Psoas muscle (tissue), 8 donors: ENCODE measurements around the gene NR6A1. TPM values are rescaled to one million over a fixed set of nuclear protein-coding genes. Genes with fewer than 3 reads are reported as not detected.

Experiments
- ATAC-seq, 4 donors: fragments of 200-7000 bp; cut with Tn5 transposase; one replicate each; pipeline ENCODE4 v1.9.1; 2020; ENCODE audit warnings: moderate library complexity in 3 of 4, mild to moderate bottlenecking in 2 of 4
- DNase-seq, 2 donors: peaks; one replicate each; pipeline ENCODE4 v3.0.0-alpha.2; 2020
- H3K27ac ChIP-seq: fragments of 200-600 bp; one replicate; pipeline ENCODE4 v1.8.0; 2022
- H3K27me3 ChIP-seq, 3 donors: fragments of 200-600 bp in 1 of 3; one replicate each; pipeline versions ENCODE4 v1.6.1 to v1.8.0; 2013 to 2022; ENCODE audit warnings: low read length in 2 of 3, mild to moderate bottlenecking in 2 of 3, moderate library complexity in 1 of 3; ENCODE audit not compliant: insufficient read depth in 3 of 3
- H3K36me3 ChIP-seq, 2 donors: fragments of 200-600 bp in 1 of 2; one replicate each; pipeline versions ENCODE4 v1.6.1 to v1.8.0; 2013 to 2022; ENCODE audit warnings: low read depth in 1 of 2, mild to moderate bottlenecking in 1 of 2, moderate library complexity in 1 of 2; ENCODE audit not compliant: insufficient read depth in 1 of 2
- H3K4me1 ChIP-seq: fragments of 200-600 bp; one replicate; pipeline ENCODE4 v1.8.0; 2022
- H3K4me3 ChIP-seq: fragments of 200-600 bp; one replicate; pipeline ENCODE4 v1.8.0; 2022; ENCODE audit warnings: mild to moderate bottlenecking
- H3K9me3 ChIP-seq: fragments of 200-600 bp; one replicate; pipeline ENCODE4 v1.8.0; 2022
- CTCF ChIP-seq: fragments of 200-600 bp; IDR thresholded peaks from one replicate; pipeline ENCODE4 v1.8.0; 2022; ENCODE audit warnings: antibody characterized with exemption
- WGBS, 3 donors: extraction: QIAGEN DNeasy Blood & Tissue Kit; methylation state at CpG; one replicate each; pipeline versions ENCODE4 v1.1.6 to v1.1.7; 2013; 5-methylcytosine and 5-hydroxymethylcytosine counted together
- intact Hi-C, 2 donors: fragments of 100-400 bp; cut with DNase I; formaldehyde crosslinking; loops; one replicate each; pipeline versions ENCODE4 v1.11.0 to v1.14.2; 2022
- polyA plus RNA-seq, 3 donors: library from polyadenylated mRNA; stranded (reverse); fragments of 200-250 nt; gene quantifications; one replicate each; pipeline ENCODE4 v1.2.3, GENCODE V29; 2013
- total RNA-seq, 4 donors: library from RNA; stranded (reverse); fragmentation: NEBNext Ultra II Directional in 2 of 4; extraction: Animal tissue kit (Norgen Biotek cat#: 25700) in 2 of 4; gene quantifications; one replicate each; pipeline versions ENCODE4 v1.2.1 to v1.2.4, GENCODE V29; 2021 to 2023
- donor health status: healthy with polysubstance abuse.
- donor health status: DM: no; HTN: no; CAD: no; lungs with moderate emphysema.
- donor health status: Bipolar disorder and iron deficiency.
- donor health status: healthy.
- donor health status: DM: yes; HTN: yes; CAD: no.
- donor health status: DM: no; HTN: no; CAD: no.
- donor health status: DM: no; HTN: no; CAD: no.
- donor health status: DM: yes; HTN: yes; CAD: no.

The NR6A1 gene
- total and polyA plus RNA-seq, 7 donors, result 0.32 to 2.6 (median 0.70) TPM

- H3K27me3 ChIP-seq, result no peaks in the 10 kb centered on the region
- no peaks in the 10 kb centered on the region for H3K9me3 ChIP-seq
- H3K27ac ChIP-seq, result no peak overlapping the region
- H3K4me1 ChIP-seq, result no peaks in the 10 kb centered on the region
- DNase-seq, result no peak
- no peak for ATAC-seq
- H3K4me3 ChIP-seq, result no peak overlapping the region
- no peaks in the 10 kb centered on the region for H3K36me3 ChIP-seq
- intact Hi-C loops, result no loop called here
- no peak for TF ChIP-seq CTCF
- 77 to 79% (median 77%) methylated on average over 2 of the region's 2 CpGs for WGBS, 3 donors
These were observed 168.9 kb downstream of the NR6A1 start for GRCh38 chr9:124602204-124602603.

GRCh38 chr9:124600407-124600806, 170.7 kb downstream of the NR6A1 start:
- H3K36me3 ChIP-seq, result no peaks in the 10 kb centered on the region
- no peak for DNase-seq
- H3K27ac ChIP-seq, result no peak overlapping the region
- intact Hi-C loops, result no loop called here
- H3K4me3 ChIP-seq, result no peak overlapping the region
- no peak for TF ChIP-seq CTCF
- H3K4me1 ChIP-seq, result no peaks in the 10 kb centered on the region
- ATAC-seq, result no peak
- no peaks in the 10 kb centered on the region for H3K9me3 ChIP-seq
- H3K27me3 ChIP-seq, result no peaks in the 10 kb centered on the region

- WGBS, 3 donors, result 97 to 98% (median 98%) methylated on average over 39 of the region's 39 CpGs
- H3K27ac ChIP-seq, result no peak overlapping the region
- no peaks in the 10 kb centered on the region for H3K4me1 ChIP-seq
- TF ChIP-seq CTCF, result no peak
- no peak overlapping the region for H3K4me3 ChIP-seq
- no peak for ATAC-seq
- no peaks in the 10 kb centered on the region for H3K9me3 ChIP-seq
- H3K36me3 ChIP-seq, result no peaks in the 10 kb centered on the region
- H3K27me3 ChIP-seq, result no peaks in the 10 kb centered on the region
- intact Hi-C loops, result no loop called here
- DNase-seq, result no peak
These were observed 171.9 kb downstream of the NR6A1 start for GRCh38 chr9:124599121-124599795.

GRCh38 chr9:124598048-124598447, 173.1 kb downstream of the NR6A1 start:
- Histone ChIP-seq H3K36me3 (no peaks in the 10 kb centered on the region), H3K9me3 (no peaks in the 10 kb centered on the region), H3K4me1 (no peaks in the 10 kb centered on the region), H3K27ac (no peak overlapping the region), H3K27me3 (no peaks in the 10 kb centered on the region), H3K4me3 (no peak overlapping the region)
- ATAC-seq, result no peak
- WGBS, 3 donors, result 87 to 96% (median 91%) methylated on average over 5 of the region's 5 CpGs
- intact Hi-C loops, result no loop called here
- no peak for DNase-seq
- TF ChIP-seq CTCF, result no peak
